ENCODE data around the gene RCC1. TPM values are rescaled to one million over a fixed set of nuclear protein-coding genes. Genes with fewer than 3 reads are reported as not detected.
A peak's percentile ranks its signal among the peaks of the same experiment; 100 is the strongest.
"Not testable (repeated sequence)": the region's sequence is repeated elsewhere in the genome, so short reads cannot be mapped to it uniquely, and the experiment has no call there.

The RCC1 gene
- total RNA-seq, 5 donors from 2014 or later (not counting 1 experiment from before 2014, with no cell fraction given), result 13.1 to 23.2 (median 19.7) TPM

DNA sequence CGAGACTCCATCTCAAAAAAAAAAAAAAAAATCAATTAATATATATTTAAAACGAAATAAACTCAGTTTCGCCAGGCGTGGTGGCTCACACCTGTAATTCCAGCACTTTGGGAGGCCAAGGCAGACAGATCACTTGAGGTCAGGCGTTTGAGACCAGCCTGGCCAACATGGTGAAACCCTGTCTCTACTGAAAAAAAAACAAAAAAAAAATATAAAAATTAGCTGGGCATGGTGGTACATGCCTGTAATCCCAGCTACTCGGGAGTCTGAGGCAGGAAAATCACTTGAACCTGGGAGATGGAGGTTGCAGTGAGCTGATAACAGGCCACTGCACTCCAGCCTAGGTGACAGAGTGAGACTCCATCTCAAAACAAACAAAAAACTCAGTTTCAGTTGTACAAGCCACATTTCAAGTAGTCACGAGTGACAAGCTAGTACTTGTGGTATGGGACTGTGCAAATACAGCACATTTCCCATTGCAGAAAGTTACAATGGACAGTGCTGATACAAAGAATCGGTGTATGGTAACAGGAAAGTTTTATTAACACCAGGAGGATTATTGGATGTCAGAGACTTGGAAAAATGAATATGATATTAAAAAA lies 35.7 kb downstream of the RCC1 start:
- H3K27me3 ChIP-seq (replicated peaks in 1 of 2; ENCODE audit: control insufficient read depth in 2 of 2, extremely low read depth in 1 of 2, insufficient read depth in 2 of 2, low read length in 1 of 2); H3K27ac Mint-ChIP-seq; CTCF ChIA-PET; H3K4me1 Mint-ChIP-seq; H3K9me3 Mint-ChIP-seq; H3K4me3 ChIP-seq (ENCODE audit: control insufficient read depth in 1 of 2, extremely low read depth in 1 of 2, low read length in 1 of 2); H3K27me3 Mint-ChIP-seq; H3K4me3 Mint-ChIP-seq; DNase-seq; H3K27ac ChIP-seq (ENCODE audit: low read length); H3K36me3 ChIP-seq (ENCODE audit: control insufficient read depth in 2 of 2, extremely low read depth in 1 of 2, insufficient read depth in 1 of 2, low read length in 1 of 2); H3K9me3 ChIP-seq; ATAC-seq (replicated peaks in 1 of 4); H3K4me1 ChIP-seq (ENCODE audit: control insufficient read depth in 1 of 2, extremely low read depth in 1 of 2, insufficient read depth in 2 of 2, low read length in 2 of 2): not testable (repeated sequence)
- H3K36me3 Mint-ChIP-seq, result peaks cover 12% of the 10 kb centered on the region
- POLR2A ChIA-PET, result interaction anchor here in 1 of 2 donors (0.7 kb wide), 1 partner anchor 37 kb away, joined by 5 read pairs; no protein-coding TSS in a partner anchor
- WGBS (ENCODE audit: insufficient coverage), result no CpG with 5 or more reads among the region's 8 CpGs

DNA sequence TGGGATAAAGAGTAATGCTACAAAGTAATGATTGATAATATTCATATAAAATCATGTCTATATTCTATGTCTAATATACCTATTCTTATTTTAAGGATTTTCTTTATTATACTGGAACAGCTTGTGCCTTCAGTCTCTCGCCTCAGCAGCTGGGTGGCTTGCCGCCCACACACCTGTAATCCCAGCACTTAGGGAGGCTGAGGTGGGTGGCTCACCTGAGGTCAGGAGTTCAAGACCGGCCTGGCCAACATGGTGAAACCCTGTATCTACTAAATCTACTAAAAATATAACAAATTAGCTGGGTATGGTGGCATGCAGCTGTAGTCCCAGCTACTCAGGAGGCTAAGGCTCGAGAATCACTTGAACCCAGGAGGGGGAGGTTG lies 39.4 kb downstream of the RCC1 start:
- ChIA-PET CTCF (interaction anchor here in 1 of 2 donors (1.2 kb wide), 1 partner anchor 336 kb away, joined by 5 read pairs; no protein-coding TSS in a partner anchor), POLR2A (no interaction called here)
- no CpG with 5 or more reads among the region's 4 CpGs for WGBS (ENCODE audit: insufficient coverage)

GRCh38 chr1:28548318-28548717 lies 42.5 kb downstream of the RCC1 start:
- Mint-ChIP-seq H3K36me3 (no peaks in the 10 kb centered on the region), H3K27ac (no peak overlapping the region), H3K27me3 (no peaks in the 10 kb centered on the region), H3K4me1 (peaks cover 7 to 16% (median 9%) of the 10 kb centered on the region in 3 donors), H3K4me3 (no peak overlapping the region), H3K9me3 (no peaks in the 10 kb centered on the region)
- peaks cover 0 to 13% of the 10 kb centered on the region in 2 experiments for H3K4me1 ChIP-seq (ENCODE audit: control insufficient read depth in 1 of 2, extremely low read depth in 1 of 2, insufficient read depth in 2 of 2, low read length in 2 of 2)
- H3K4me3 ChIP-seq (ENCODE audit: control insufficient read depth in 1 of 2, extremely low read depth in 1 of 2, low read length in 1 of 2), result no peak overlapping the region
- WGBS (ENCODE audit: insufficient coverage), result no CpG with 5 or more reads among the region's 3 CpGs
- DNase-seq (no peak), ATAC-seq (replicated peaks in 1 of 4) (no peak)
- H3K27me3 ChIP-seq (replicated peaks in 1 of 2; ENCODE audit: control insufficient read depth in 2 of 2, extremely low read depth in 1 of 2, insufficient read depth in 2 of 2, low read length in 1 of 2), result no peaks in the 10 kb centered on the region
- no peaks in the 10 kb centered on the region for H3K36me3 ChIP-seq (ENCODE audit: control insufficient read depth in 2 of 2, extremely low read depth in 1 of 2, insufficient read depth in 1 of 2, low read length in 1 of 2)
- CTCF ChIA-PET, result no interaction called here
- no peaks in the 10 kb centered on the region for H3K9me3 ChIP-seq
- POLR2A ChIA-PET, result interaction anchor here (0.6 kb wide), 2 partner anchors 488 to 1771 kb away, joined by 5 read pairs; no protein-coding TSS in a partner anchor
- H3K27ac ChIP-seq (ENCODE audit: low read length), result no peak overlapping the region

More for the DNA sequence above, 39.4 kb downstream of the RCC1 start:
- no peaks in the 10 kb centered on the region for H3K4me1 ChIP-seq (ENCODE audit: control insufficient read depth in 1 of 2, extremely low read depth in 1 of 2, insufficient read depth in 2 of 2, low read length in 2 of 2)
- H3K9me3 Mint-ChIP-seq, result no peaks in the 10 kb centered on the region
- no peak for DNase-seq
- H3K27me3 Mint-ChIP-seq, result no peaks in the 10 kb centered on the region
- no peak overlapping the region for H3K4me3 ChIP-seq (ENCODE audit: control insufficient read depth in 1 of 2, extremely low read depth in 1 of 2, low read length in 1 of 2)
- no peak overlapping the region for H3K4me3 Mint-ChIP-seq
- no peaks in the 10 kb centered on the region for H3K36me3 ChIP-seq (ENCODE audit: control insufficient read depth in 2 of 2, extremely low read depth in 1 of 2, insufficient read depth in 1 of 2, low read length in 1 of 2)
- ATAC-seq (replicated peaks in 1 of 4), result no peak
- no peaks in the 10 kb centered on the region for H3K4me1 Mint-ChIP-seq
- H3K36me3 Mint-ChIP-seq, result no peaks in the 10 kb centered on the region
- no peak overlapping the region for H3K27ac ChIP-seq (ENCODE audit: low read length)
- H3K27me3 ChIP-seq (replicated peaks in 1 of 2; ENCODE audit: control insufficient read depth in 2 of 2, extremely low read depth in 1 of 2, insufficient read depth in 2 of 2, low read length in 1 of 2), result no peaks in the 10 kb centered on the region
- no peak overlapping the region for H3K27ac Mint-ChIP-seq
- no peaks in the 10 kb centered on the region for H3K9me3 ChIP-seq

DNA sequence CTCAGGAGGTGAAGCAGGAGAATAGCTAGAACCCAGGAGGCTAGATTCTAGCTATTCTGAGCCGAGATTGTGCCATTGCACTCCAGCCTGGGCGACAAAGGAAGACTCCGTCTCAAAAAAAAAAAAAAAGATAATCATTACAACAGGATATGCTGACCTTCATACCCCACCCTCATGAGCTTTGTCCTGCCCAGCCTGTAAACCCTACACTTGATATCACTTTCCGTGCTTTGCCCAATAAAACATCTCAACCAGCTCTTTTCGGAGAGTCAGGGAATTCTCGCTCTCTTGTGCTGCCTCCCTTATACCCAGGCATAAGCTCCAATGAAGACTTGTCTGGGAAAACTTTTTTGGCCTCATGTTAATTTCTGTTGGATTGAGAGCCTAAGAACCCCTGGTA lies 45.5 kb downstream of the RCC1 start:
- WGBS (ENCODE audit: insufficient coverage), result 100% methylated on average over 1 of the region's 6 CpGs
- no peaks in the 10 kb centered on the region for H3K9me3 ChIP-seq

DNA sequence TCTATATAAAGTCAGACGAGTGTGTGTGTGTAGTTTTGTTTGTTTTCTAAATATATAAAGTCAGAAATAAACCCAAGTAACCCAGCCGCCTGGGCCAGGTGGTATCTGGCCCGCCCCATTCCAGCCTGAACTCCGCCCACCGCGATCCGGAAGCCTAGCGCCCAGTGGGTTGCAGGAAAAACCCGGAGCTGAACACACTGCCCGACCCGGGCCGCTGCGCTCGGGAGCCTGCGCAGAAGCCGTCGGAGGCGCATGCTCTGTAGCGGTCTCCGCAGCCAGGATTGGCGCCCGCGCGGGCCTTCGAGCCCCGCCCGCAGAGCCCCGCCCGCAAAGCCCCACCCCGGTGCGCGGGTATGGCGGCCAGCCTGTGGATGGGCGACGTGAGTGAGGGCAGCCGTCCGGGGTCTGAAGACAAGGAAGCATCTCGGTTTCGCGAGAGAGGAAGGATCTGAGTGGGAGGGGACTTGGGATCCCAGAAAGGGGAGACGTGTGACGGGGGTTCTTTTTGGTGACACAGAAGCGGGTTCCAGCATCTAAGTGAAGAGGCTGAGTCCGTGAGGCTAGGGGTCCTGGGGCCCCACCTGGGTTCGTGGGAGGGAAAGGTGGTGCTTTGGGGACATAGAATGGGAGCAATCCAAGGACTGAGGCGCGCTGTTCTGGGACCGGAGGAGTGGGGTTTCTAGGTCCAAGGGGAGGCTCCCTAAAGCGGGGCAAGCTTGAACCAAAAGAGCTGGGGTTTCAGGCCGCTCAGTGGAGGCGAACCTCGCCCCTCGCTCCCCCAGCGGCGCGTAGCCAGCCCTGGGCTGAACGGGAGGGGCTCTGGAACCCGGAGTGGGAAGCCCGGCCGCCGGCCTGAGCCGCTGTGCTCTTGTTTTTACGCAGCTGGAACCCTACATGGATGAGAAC lies 47.2 kb downstream of the RCC1 start, which contains the start of gene TRNAU1AP:
TRNAU1AP (plus strand) TSS at position 328 of the 906 bp plus-strand sequence; CDS start at position 354, 26 bp downstream.
- peak within 1 kb of the TSS; percentile 95 to 97 for H3K27ac Mint-ChIP-seq
- Histone ChIP-seq H3K9me3 (no peaks in the 10 kb centered on the region), H3K27me3 (replicated peaks in 1 of 2; ENCODE audit: control insufficient read depth in 2 of 2, extremely low read depth in 1 of 2, insufficient read depth in 2 of 2, low read length in 1 of 2) (no peaks in the 10 kb centered on the region), H3K4me3 (ENCODE audit: control insufficient read depth in 1 of 2, extremely low read depth in 1 of 2, low read length in 1 of 2) (peak within 1 kb of the TSS; percentile 88 to 89), H3K4me1 (ENCODE audit: control insufficient read depth in 1 of 2, extremely low read depth in 1 of 2, insufficient read depth in 2 of 2, low read length in 2 of 2) (peaks cover 2 to 20% of the 10 kb centered on the region in 2 experiments), H3K36me3 (ENCODE audit: control insufficient read depth in 2 of 2, extremely low read depth in 1 of 2, insufficient read depth in 1 of 2, low read length in 1 of 2) (peaks cover 0 to 15% of the 10 kb centered on the region in 2 donors), H3K27ac (ENCODE audit: low read length) (peak within 1 kb of the TSS; percentile 77)
- H3K36me3 Mint-ChIP-seq, result peaks cover 10% of the 10 kb centered on the region
- H3K4me1 Mint-ChIP-seq, result peaks cover 22 to 27% (median 26%) of the 10 kb centered on the region in 3 donors
- under 1% methylated on average over 59 of the region's 63 CpGs for WGBS (ENCODE audit: insufficient coverage)
- H3K9me3 Mint-ChIP-seq, result no peaks in the 10 kb centered on the region
- ATAC-seq (replicated peaks in 1 of 4) (peak; percentile 93 to 97 (median 95)), DNase-seq (peak; percentile 92 to 98 (median 96))
- H3K4me3 Mint-ChIP-seq, result peak within 1 kb of the TSS; percentile 91 to 99 (median 98)
- ChIA-PET CTCF (interaction anchor here in 1 of 2 donors (0.6 to 1.5 kb wide), 6 partner anchors 26 to 1995 kb away, joined by 3 to 7 read pairs (median 4); no protein-coding TSS in a partner anchor), POLR2A (interaction anchor here (0.5 to 6.0 kb wide), 4 partner anchors 27 to 90 kb away, joined by 5 to 43 read pairs (median 10); partner anchors contain the start of gene TAF12 (in 1 of the 2))
- no peaks in the 10 kb centered on the region for H3K27me3 Mint-ChIP-seq

More for the DNA sequence above, 45.5 kb downstream of the RCC1 start:
- Histone ChIP-seq H3K27me3 (replicated peaks in 1 of 2; ENCODE audit: control insufficient read depth in 2 of 2, extremely low read depth in 1 of 2, insufficient read depth in 2 of 2, low read length in 1 of 2) (no peaks in the 10 kb centered on the region), H3K4me3 (ENCODE audit: control insufficient read depth in 1 of 2, extremely low read depth in 1 of 2, low read length in 1 of 2) (no peak overlapping the region), H3K4me1 (ENCODE audit: control insufficient read depth in 1 of 2, extremely low read depth in 1 of 2, insufficient read depth in 2 of 2, low read length in 2 of 2) (peaks cover 2 to 20% of the 10 kb centered on the region in 2 experiments), H3K36me3 (ENCODE audit: control insufficient read depth in 2 of 2, extremely low read depth in 1 of 2, insufficient read depth in 1 of 2, low read length in 1 of 2) (peaks cover 0 to 4% of the 10 kb centered on the region in 2 donors), H3K27ac (ENCODE audit: low read length) (no peak overlapping the region)
- no peaks in the 10 kb centered on the region for H3K9me3 Mint-ChIP-seq
- CTCF ChIA-PET, result interaction anchor here in 1 of 2 donors (0.6 to 0.8 kb wide), 2 partner anchors 30 to 186 kb away, joined by 4 read pairs; partner anchors contain the start of gene YTHDF2
- H3K4me3 Mint-ChIP-seq, result no peak overlapping the region
- POLR2A ChIA-PET, result interaction anchor here (0.5 to 6.0 kb wide), 5 partner anchors 30 to 53 kb away, joined by 3 to 43 read pairs (median 5); partner anchors contain the start of gene RCC1 (in 1 of the 2)
- DNase-seq (no peak), ATAC-seq (replicated peaks in 1 of 4) (no peak)
- H3K36me3 Mint-ChIP-seq, result peaks cover 6% of the 10 kb centered on the region
- H3K27me3 Mint-ChIP-seq, result no peaks in the 10 kb centered on the region
- peak overlapping the region in 1 of 2 donors; percentile 36 for H3K27ac Mint-ChIP-seq
- H3K4me1 Mint-ChIP-seq, result peaks cover 22 to 27% (median 25%) of the 10 kb centered on the region in 3 donors

GRCh38 chr1:28560886-28561285 lies 55.0 kb downstream of the RCC1 start:
- ATAC-seq (replicated peaks in 1 of 4), result no peak
- no peak overlapping the region for H3K4me3 ChIP-seq (ENCODE audit: control insufficient read depth in 1 of 2, extremely low read depth in 1 of 2, low read length in 1 of 2)
- Mint-ChIP-seq H3K4me1 (peaks cover 0 to 2% (median 0%) of the 10 kb centered on the region in 3 donors), H3K4me3 (no peak overlapping the region), H3K27ac (no peak overlapping the region), H3K9me3 (no peaks in the 10 kb centered on the region), H3K36me3 (peaks cover 33% of the 10 kb centered on the region), H3K27me3 (no peaks in the 10 kb centered on the region)
- H3K4me1 ChIP-seq (ENCODE audit: control insufficient read depth in 1 of 2, extremely low read depth in 1 of 2, insufficient read depth in 2 of 2, low read length in 2 of 2), result no peaks in the 10 kb centered on the region
- no peak for DNase-seq
- H3K27ac ChIP-seq (ENCODE audit: low read length), result no peak overlapping the region
- 100% methylated on average over 1 of the region's 3 CpGs for WGBS (ENCODE audit: insufficient coverage)
- POLR2A ChIA-PET, result interaction anchor here in 1 of 2 donors (1.2 kb wide), 1 partner anchor 21 kb away, joined by 3 read pairs; no protein-coding TSS in a partner anchor
- CTCF ChIA-PET, result no interaction called here
- no peaks in the 10 kb centered on the region for H3K9me3 ChIP-seq
- H3K27me3 ChIP-seq (replicated peaks in 1 of 2; ENCODE audit: control insufficient read depth in 2 of 2, extremely low read depth in 1 of 2, insufficient read depth in 2 of 2, low read length in 1 of 2), result no peaks in the 10 kb centered on the region
- peaks cover 12 to 78% of the 10 kb centered on the region in 2 donors for H3K36me3 ChIP-seq (ENCODE audit: control insufficient read depth in 2 of 2, extremely low read depth in 1 of 2, insufficient read depth in 1 of 2, low read length in 1 of 2)
